HepG2 (cell line): ENCODE data around the gene NAT9. TPM values are rescaled to one million over a fixed set of nuclear protein-coding genes. Genes with fewer than 3 reads are reported as not detected.

Source experiments
- GABPB1 ChIP-seq: IDR thresholded peaks from 2 replicates; pipeline ENCODE4 v1.6.1; 2016; ENCODE audit warnings: mild to moderate bottlenecking, missing genetic modification reagents, moderate library complexity, missing compliant biosample characterization
- GLMP ChIP-seq: sonication (generic); formaldehyde crosslinking; IDR thresholded peaks from 2 replicates; pipeline ENCODE4 v1.9.0; 2021; ENCODE audit warnings: missing genetic modification reagents, mild to moderate bottlenecking, borderline replicate concordance
- HNF4G ChIP-seq, 2 experiments: sonication (generic) in 1 of 2; formaldehyde crosslinking in 1 of 2; IDR thresholded peaks; 2 replicates each; pipeline versions ENCODE4 v1.4.0 to v1.6.1; 2011 to 2020; ENCODE audit warnings: borderline replicate concordance in 2 of 2, low read depth in 2 of 2, mild to moderate bottlenecking in 2 of 2, low read length in 1 of 2, missing genetic modification reagents in 1 of 2, moderate library complexity in 1 of 2
- KDM5B ChIP-seq: sonication (generic); formaldehyde crosslinking; IDR thresholded peaks from 2 replicates; pipeline ENCODE4 v1.4.0; 2020; ENCODE audit warnings: missing genetic modification reagents, mild to moderate bottlenecking, borderline replicate concordance
- MATR3 ChIP-seq: sonication (generic); formaldehyde crosslinking; IDR thresholded peaks from 2 replicates; pipeline ENCODE4 v1.4.0; 2020; ENCODE audit warnings: missing genetic modification reagents
- NBN ChIP-seq: fragments of 450-650 bp; conservative IDR thresholded peaks from 2 replicates; pipeline ENCODE4 v1.6.1; 2017
- NFE2 ChIP-seq: sonication (generic); formaldehyde crosslinking; IDR thresholded peaks from 2 replicates; pipeline ENCODE4 v1.4.0; 2020; ENCODE audit warnings: missing genetic modification reagents
- NPAS2 ChIP-seq: sonication (generic); formaldehyde crosslinking; IDR thresholded peaks from 2 replicates; pipeline ENCODE4 v1.8.0; 2022; ENCODE audit warnings: mild to moderate bottlenecking, missing genetic modification reagents, borderline replicate concordance
- NR2F6 ChIP-seq, 2 experiments: IDR thresholded peaks; 2 replicates each; pipeline ENCODE4 v1.6.1; 2016; ENCODE audit warnings: antibody characterized with exemption in 1 of 2, mild to moderate bottlenecking in 1 of 2
- NR3C1 ChIP-seq: sonication (generic); formaldehyde crosslinking; IDR thresholded peaks from 2 replicates; pipeline ENCODE4 v1.4.0; 2020; ENCODE audit warnings: missing genetic modification reagents
- PAXIP1 ChIP-seq: sonication (generic); formaldehyde crosslinking; conservative IDR thresholded peaks from 2 replicates; pipeline ENCODE4 v1.4.0; 2020; ENCODE audit warnings: mild to moderate bottlenecking, missing genetic modification reagents, moderate library complexity
- PHF21A ChIP-seq: sonication (generic); formaldehyde crosslinking; IDR thresholded peaks from 2 replicates; pipeline ENCODE4 v1.5.0; 2020; ENCODE audit warnings: mild to moderate bottlenecking, missing genetic modification reagents
- RAD21 ChIP-seq: fragments of 450-650 bp; formaldehyde crosslinking; IDR thresholded peaks from 2 replicates; pipeline ENCODE4 v1.5.0; 2020; ENCODE audit warnings: mild to moderate bottlenecking
- SOX5 ChIP-seq: IDR thresholded peaks from 2 replicates; pipeline ENCODE4 v1.6.1; 2016; ENCODE audit warnings: borderline replicate concordance
- TOPORS ChIP-seq: sonication (generic); formaldehyde crosslinking; IDR thresholded peaks from 2 replicates; pipeline ENCODE4 v1.8.0; 2023; ENCODE audit warnings: mild to moderate bottlenecking, missing genetic modification reagents
- ZC3H13 ChIP-seq: sonication (generic); formaldehyde crosslinking; IDR thresholded peaks from 2 replicates; pipeline ENCODE4 v1.8.1; 2023; ENCODE audit warnings: mild to moderate bottlenecking, missing genetic modification reagents, moderate library complexity
- ZFP90 ChIP-seq: sonication (generic); formaldehyde crosslinking; IDR thresholded peaks from 2 replicates; pipeline ENCODE4 v1.8.0; 2022; ENCODE audit warnings: missing genetic modification reagents, mild to moderate bottlenecking, inconsistent platforms, borderline replicate concordance
- ZNF362 ChIP-seq: sonication (generic); formaldehyde crosslinking; IDR thresholded peaks from 2 replicates; pipeline ENCODE4 v1.4.0; 2020; ENCODE audit warnings: missing genetic modification reagents, mild to moderate bottlenecking, borderline replicate concordance
- ZNF737 ChIP-seq: sonication (generic); formaldehyde crosslinking; IDR thresholded peaks from 2 replicates; pipeline ENCODE4 v1.5.0; 2020; ENCODE audit warnings: missing genetic modification reagents, mild to moderate bottlenecking, borderline replicate concordance
- ZNF839 ChIP-seq: sonication (generic); formaldehyde crosslinking; IDR thresholded peaks from 2 replicates; pipeline ENCODE4 v1.4.0; 2020; ENCODE audit warnings: missing genetic modification reagents, mild to moderate bottlenecking, borderline replicate concordance
- ZSCAN5A ChIP-seq: sonication (generic); formaldehyde crosslinking; IDR thresholded peaks from 2 replicates; pipeline ENCODE4 v1.8.0; 2022; ENCODE audit warnings: mild to moderate bottlenecking, missing genetic modification reagents, borderline replicate concordance
- polyA plus RNA-seq, 8 experiments: library from polyadenylated mRNA; depleted of rRNA in 3 of 8; stranded (reverse) in 7 of 8; unstranded in 1 of 8; fragments of >200 nt; fragmentation: Illumina TruSeq in 4 of 8; extraction: Trizol in 4 of 8; gene quantifications; 2 replicates each; pipeline versions ENCODE4 v1.2.1 to v1.2.3, GENCODE V29; 2011 to 2016; ENCODE audit warnings: low read depth in 4 of 8, missing spikeins in 1 of 8, mixed read lengths in 1 of 8; ENCODE audit not compliant: insufficient read depth in 1 of 8
- total RNA-seq, 5 experiments: library from RNA; depleted of rRNA; stranded (reverse); fragments of >200 nt; fragmentation: Illumina TruSeq; extraction: Trizol; gene quantifications; 2 replicates each; pipeline ENCODE4 v1.2.3, GENCODE V29; 2016; ENCODE audit warnings: low read depth in 1 of 5

NAT9 gene
- total and polyA plus RNA-seq, 2 of the 13 experiments (the other 11 are each of a cell fraction or from before 2014, with no cell fraction given), result 39.7 to 44.2 TPM

- TF ChIP-seq ZNF737 (CRISPR knock-in tag) (no peak), ZFP90 (CRISPR knock-in tag) (no peak), TOPORS (CRISPR knock-in tag) (no peak; the same call in 1 of the 2 replicates), ZC3H13 (CRISPR knock-in tag) (peak; percentile 80), RAD21 (CRISPR knock-in tag) (peak; percentile 99), NBN (no peak), NFE2 (CRISPR knock-in tag) (no peak), PAXIP1 (peak; percentile 36; the same call in 1 of the 2 replicates), ZSCAN5A (0 out of 2 replicates have a peak, but pooled peaks have one; percentile 14), NR2F6 (IDR thresholded peaks at IDR 0.05) (no peak; the same call in 1 of the 2 replicates), NR2F6 (CRISPR knock-in tag; IDR thresholded peaks at IDR 0.05) (peak; percentile 64; the same call in 1 of the 2 replicates), HNF4G (IDR thresholded peaks at IDR 0.05; ENCODE audit: borderline replicate concordance, low read depth, low read length) (no peak), HNF4G (CRISPR knock-in tag; IDR thresholded peaks at IDR 0.05; ENCODE audit: borderline replicate concordance, low read depth) (no peak), KDM5B (peak; percentile 59; the same call in 1 of the 2 replicates), NPAS2 (CRISPR knock-in tag) (no peak; the same call in 1 of the 2 replicates), GABPB1 (peak; percentile 45), ZNF839 (CRISPR knock-in tag) (no peak), ZNF362 (CRISPR knock-in tag) (0 out of 2 replicates have a peak, but pooled peaks have one; percentile 26), SOX5 (peak; percentile 34; the same call in 1 of the 2 replicates), PHF21A (peak; percentile 75; the same call in 1 of the 2 replicates), GLMP (CRISPR knock-in tag) (no peak), MATR3 (CRISPR knock-in tag) (no peak), NR3C1 (CRISPR knock-in tag) (no peak)
Observed at GRCh38 chr17:74770498-74771318, 5.4 kb downstream of the NAT9 start (continued).
